ENCODE measurements around the gene PDHB. TPM values are rescaled to one million over a fixed set of nuclear protein-coding genes. Genes with fewer than 3 reads are reported as not detected.

PDHB gene
- total RNA-seq, 2 donors from 2014 or later, result 59.3 to 83.5 TPM

GRCh38 chr3:58425782-58426181, 7.8 kb downstream of the PDHB start:
- Histone ChIP-seq H3K27ac (no peak overlapping the region), H3K4me1 (ENCODE audit: control insufficient read depth in 1 of 2, low read depth in 2 of 2) (no peaks in the 10 kb centered on the region), H3K27me3 (replicated peaks; ENCODE audit: insufficient read depth) (no peaks in the 10 kb centered on the region), H3K4me3 (no peak overlapping the region), H3K36me3 (peaks cover 53% of the 10 kb centered on the region), H3K9me3 (no peaks in the 10 kb centered on the region)
- no peak for ATAC-seq (ENCODE audit: insufficient number of reproducible peaks, low FRiP score, low read depth)
- no peak for TF ChIP-seq CTCF (IDR thresholded peaks at IDR 0.05)
- no peak for DNase-seq (ENCODE audit: low spot score)

GRCh38 chr3:58424613-58425012, 9.0 kb downstream of the PDHB start:
- Histone ChIP-seq H3K4me1 (ENCODE audit: control insufficient read depth in 1 of 2, low read depth in 2 of 2) (peaks cover 3 to 6% of the 10 kb centered on the region in 2 donors), H3K36me3 (peaks cover 44% of the 10 kb centered on the region), H3K27ac (no peak overlapping the region), H3K27me3 (replicated peaks; ENCODE audit: insufficient read depth) (no peaks in the 10 kb centered on the region), H3K9me3 (no peaks in the 10 kb centered on the region), H3K4me3 (no peak overlapping the region)
- ATAC-seq (ENCODE audit: insufficient number of reproducible peaks, low FRiP score, low read depth) (no peak), DNase-seq (ENCODE audit: low spot score) (no peak)
- no peak for TF ChIP-seq CTCF (IDR thresholded peaks at IDR 0.05)

- no peak for DNase-seq (ENCODE audit: low spot score)
- no peak overlapping the region for H3K27ac ChIP-seq
- H3K4me1 ChIP-seq (ENCODE audit: control insufficient read depth in 1 of 2, low read depth in 2 of 2), result peaks cover 6 to 9% of the 10 kb centered on the region in 2 donors
- H3K36me3 ChIP-seq, result peaks cover 27% of the 10 kb centered on the region
- no peak for TF ChIP-seq CTCF (IDR thresholded peaks at IDR 0.05)
- no peak overlapping the region for H3K4me3 ChIP-seq
- ATAC-seq (ENCODE audit: insufficient number of reproducible peaks, low FRiP score, low read depth), result no peak
- no peaks in the 10 kb centered on the region for H3K27me3 ChIP-seq (replicated peaks; ENCODE audit: insufficient read depth)
- no peaks in the 10 kb centered on the region for H3K9me3 ChIP-seq
These were observed 10.8 kb downstream of the PDHB start for GRCh38 chr3:58422756-58423325.

GRCh38 chr3:58421004-58421403, 12.6 kb downstream of the PDHB start:
- TF ChIP-seq CTCF (IDR thresholded peaks at IDR 0.05), result no peak
- H3K4me3 ChIP-seq, result no peak overlapping the region
- no peaks in the 10 kb centered on the region for H3K27me3 ChIP-seq (replicated peaks; ENCODE audit: insufficient read depth)
- no peak overlapping the region for H3K27ac ChIP-seq
- H3K36me3 ChIP-seq, result peaks cover 15% of the 10 kb centered on the region
- DNase-seq (ENCODE audit: low spot score) (no peak), ATAC-seq (ENCODE audit: insufficient number of reproducible peaks, low FRiP score, low read depth) (no peak)
- no peaks in the 10 kb centered on the region for H3K9me3 ChIP-seq
- H3K4me1 ChIP-seq (ENCODE audit: control insufficient read depth in 1 of 2, low read depth in 2 of 2), result peaks cover 6 to 9% of the 10 kb centered on the region in 2 donors

- no peak overlapping the region for H3K4me3 ChIP-seq
- no peak for DNase-seq (ENCODE audit: low spot score)
- TF ChIP-seq CTCF (IDR thresholded peaks at IDR 0.05), result no peak
- H3K27me3 ChIP-seq (replicated peaks; ENCODE audit: insufficient read depth), result no peaks in the 10 kb centered on the region
- H3K4me1 ChIP-seq (ENCODE audit: control insufficient read depth in 1 of 2, low read depth in 2 of 2), result peaks cover 6 to 9% of the 10 kb centered on the region in 2 donors
- peak; percentile 72 for ATAC-seq (ENCODE audit: insufficient number of reproducible peaks, low FRiP score, low read depth)
- H3K9me3 ChIP-seq, result no peaks in the 10 kb centered on the region
- peaks cover 6% of the 10 kb centered on the region for H3K36me3 ChIP-seq
- H3K27ac ChIP-seq, result peak overlapping the region; percentile 28 to 76
These were observed 13.7 kb downstream of the PDHB start for GRCh38 chr3:58419780-58420507.
